Stomach (tissue), 4 donors: ENCODE measurements around the gene C21orf58.

Experiments
- CTCF ChIP-seq, 7 experiments: fragments of 450-650 bp in 4 of 7; fragments of 200-600 bp in 3 of 7; sonication (generic) in 3 of 7; IDR thresholded peaks; one replicate each; pipeline ENCODE4 v1.5.1; 2016 to 2019; ENCODE audit warnings: antibody characterized with exemption in 7 of 7, control low read depth in 2 of 7, mild to moderate bottlenecking in 1 of 7
- POLR2A ChIP-seq, 4 donors: fragments of 450-650 bp; IDR thresholded peaks; one replicate each; pipeline ENCODE4 v1.6.1; 2016; ENCODE audit warnings: antibody characterized with exemption in 4 of 4, control low read depth in 2 of 4, mild to moderate bottlenecking in 1 of 4, moderate library complexity in 1 of 4
- POLR2AphosphoS5 ChIP-seq, 3 donors: sonication (generic); formaldehyde crosslinking; IDR thresholded peaks; one replicate each; pipeline ENCODE4 v1.6.1; 2016; ENCODE audit warnings: antibody characterized with exemption in 3 of 3

GRCh38 chr21:46327711-46328110 is 4.0 kb upstream of the C21orf58 start:
- TF ChIP-seq CTCF (IDR thresholded peaks at IDR 0.05) (no peak), POLR2A (IDR thresholded peaks at IDR 0.05) (no peak), POLR2AphosphoS5 (IDR thresholded peaks at IDR 0.05) (no peak)
